ENCODE data around the gene PRKAG3.

Gene PRKAG3

GRCh38 chr2:218812861-218813260, 18.7 kb downstream of the PRKAG3 start:
- DNase-seq = no peak

- DNase-seq = no peak
Observed at GRCh38 chr2:218812096-218812815, 19.3 kb downstream of the PRKAG3 start.

- DNase-seq = no peak
Observed at GRCh38 chr2:218811382-218811781, 20.2 kb downstream of the PRKAG3 start.

- no peak for DNase-seq
Observed at GRCh38 chr2:218810256-218810655, 21.3 kb downstream of the PRKAG3 start.

GRCh38 chr2:218809515-218809914, 22.1 kb downstream of the PRKAG3 start:
- DNase-seq = no peak

GRCh38 chr2:218807626-218808025, 24.0 kb downstream of the PRKAG3 start:
- DNase-seq = no peak

GRCh38 chr2:218806346-218806978, 25.1 kb downstream of the PRKAG3 start:
- DNase-seq = no peak

- DNase-seq = no peak
Observed at GRCh38 chr2:218805627-218806026, 26.0 kb downstream of the PRKAG3 start.

GRCh38 chr2:218804817-218805216, 26.8 kb downstream of the PRKAG3 start:
- DNase-seq = no peak

GRCh38 chr2:218802386-218802994, 29.1 kb downstream of the PRKAG3 start:
- DNase-seq = no peak

- no peak for DNase-seq
Observed at GRCh38 chr2:218799990-218800389, 31.6 kb downstream of the PRKAG3 start.

- DNase-seq = no peak
Observed at GRCh38 chr2:218798767-218799504, 32.7 kb downstream of the PRKAG3 start.

- DNase-seq = no peak
Observed at GRCh38 chr2:218796691-218797090, 34.9 kb downstream of the PRKAG3 start.

GRCh38 chr2:218792433-218792832, 39.2 kb downstream of the PRKAG3 start:
- DNase-seq = no peak

GRCh38 chr2:218788529-218789255, 42.9 kb downstream of the PRKAG3 start:
- DNase-seq = no peak

- DNase-seq = no peak
Observed at GRCh38 chr2:218786133-218786532, 45.5 kb downstream of the PRKAG3 start.

GRCh38 chr2:218785103-218785502, 46.5 kb downstream of the PRKAG3 start:
- no peak for DNase-seq

GRCh38 chr2:218783688-218784087, 47.9 kb downstream of the PRKAG3 start:
- DNase-seq = no peak

GRCh38 chr2:218782528-218782844, 49.1 kb downstream of the PRKAG3 start:
- no peak for DNase-seq

GRCh38 chr2:218781691-218782527, 49.7 kb downstream of the PRKAG3 start, which contains the start of gene CYP27A1:
Gene CYP27A1 (plus strand): TSS chr2:218782147. CDS start chr2:218782183, 36 bp downstream.
- no peak for DNase-seq

GRCh38 chr2:218780851-218781690, 50.5 kb downstream of the PRKAG3 start:
- DNase-seq = no peak

Data from activated effector memory CD4-positive, alpha-beta T cell treated with Interleukin-2 at 50 U/mL for 16 hours (primary cell).